Measurements from ENCODE around the gene FRMD8.

DNA sequence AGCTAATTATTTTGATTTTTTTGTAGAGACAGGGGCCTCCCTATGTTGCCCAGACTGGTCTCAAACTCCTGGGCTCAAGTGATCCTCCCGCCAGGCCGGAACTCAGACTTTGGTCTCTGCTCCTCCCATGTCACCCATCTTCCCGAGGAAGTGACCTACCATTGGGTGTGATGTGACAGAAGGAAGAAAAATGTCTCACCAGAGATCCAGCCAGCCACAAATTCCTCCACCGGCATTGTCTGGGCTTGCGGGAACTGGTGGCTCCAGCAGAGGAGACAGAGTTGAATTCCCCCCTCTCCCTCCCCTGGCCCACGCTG, 4.8 kb upstream of the FRMD8 start:
- TF ChIP-seq, protein P1, sequence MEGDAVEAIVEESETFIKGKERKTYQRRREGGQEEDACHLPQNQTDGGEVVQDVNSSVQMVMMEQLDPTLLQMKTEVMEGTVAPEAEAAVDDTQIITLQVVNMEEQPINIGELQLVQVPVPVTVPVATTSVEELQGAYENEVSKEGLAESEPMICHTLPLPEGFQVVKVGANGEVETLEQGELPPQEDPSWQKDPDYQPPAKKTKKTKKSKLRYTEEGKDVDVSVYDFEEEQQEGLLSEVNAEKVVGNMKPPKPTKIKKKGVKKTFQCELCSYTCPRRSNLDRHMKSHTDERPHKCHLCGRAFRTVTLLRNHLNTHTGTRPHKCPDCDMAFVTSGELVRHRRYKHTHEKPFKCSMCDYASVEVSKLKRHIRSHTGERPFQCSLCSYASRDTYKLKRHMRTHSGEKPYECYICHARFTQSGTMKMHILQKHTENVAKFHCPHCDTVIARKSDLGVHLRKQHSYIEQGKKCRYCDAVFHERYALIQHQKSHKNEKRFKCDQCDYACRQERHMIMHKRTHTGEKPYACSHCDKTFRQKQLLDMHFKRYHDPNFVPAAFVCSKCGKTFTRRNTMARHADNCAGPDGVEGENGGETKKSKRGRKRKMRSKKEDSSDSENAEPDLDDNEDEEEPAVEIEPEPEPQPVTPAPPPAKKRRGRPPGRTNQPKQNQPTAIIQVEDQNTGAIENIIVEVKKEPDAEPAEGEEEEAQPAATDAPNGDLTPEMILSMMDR (IDR thresholded peaks at IDR 0.05 in 4 of 5, conservative IDR thresholded peaks at IDR 0.05 in 1 of 5): no peak
- no peak for TF ChIP-seq POLR2A (IDR thresholded peaks at IDR 0.05)

Measured in gastrocnemius medialis (tissue), 4 donors.